Cerebellar cortex (tissue), 1 donor: ENCODE data around the gene MBIP.

Experiments used
- DNase-seq: peaks from one replicate; pipeline ENCODE4 v3.0.0-alpha.2; 2015; ENCODE audit warnings: low spot score

The MBIP gene

DNA sequence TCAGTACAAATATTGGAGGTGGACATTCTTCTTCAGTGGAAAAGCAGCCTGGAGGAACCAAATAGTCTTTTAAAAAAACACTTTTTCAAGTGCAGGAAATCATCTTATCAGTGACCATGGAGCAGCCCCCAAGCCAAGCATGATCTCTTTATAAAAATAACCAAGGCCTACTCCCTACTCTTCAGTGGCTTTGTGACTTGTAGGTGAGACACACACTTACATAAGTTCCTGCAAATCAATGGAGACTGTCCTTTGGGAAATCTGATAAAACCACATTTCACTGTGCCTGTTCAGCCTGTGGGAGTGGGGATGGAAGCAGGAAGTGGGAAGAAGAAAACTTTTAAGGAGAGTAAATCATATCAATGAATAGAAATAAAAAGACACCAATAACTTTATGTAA is 56.3 kb downstream of the MBIP start:
- no peak for DNase-seq

DNA sequence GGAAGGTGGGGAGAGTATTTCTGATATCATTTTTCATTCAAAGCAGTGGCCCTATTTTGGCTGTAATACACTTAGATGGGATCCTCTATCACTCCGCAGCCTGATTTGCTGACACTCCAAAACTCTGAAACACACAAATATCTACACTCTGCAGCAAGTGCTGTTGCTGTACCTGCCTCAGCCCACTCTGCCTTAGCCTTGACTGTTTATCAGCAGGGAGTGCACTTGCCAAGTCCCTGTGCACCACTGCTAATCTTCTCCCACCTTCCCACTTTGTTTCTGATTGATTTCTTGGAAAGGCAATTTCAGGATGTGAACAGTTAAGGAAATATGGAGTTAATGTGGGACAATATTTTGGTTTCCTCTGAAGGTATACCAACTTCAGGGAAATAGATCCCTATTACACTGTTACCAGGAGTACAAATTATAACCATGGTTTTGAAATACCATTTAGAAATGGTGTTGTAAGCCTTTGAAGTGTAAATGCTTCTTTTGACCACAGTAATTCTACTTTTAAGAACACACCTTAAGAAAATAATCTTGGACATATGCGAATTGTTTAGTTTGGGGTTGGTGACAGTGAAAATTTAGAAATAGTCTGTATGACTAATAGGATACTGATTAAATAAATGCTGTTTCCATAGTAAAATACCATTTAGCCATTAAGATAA is 59.3 kb downstream of the MBIP start:
- no peak for DNase-seq

DNA sequence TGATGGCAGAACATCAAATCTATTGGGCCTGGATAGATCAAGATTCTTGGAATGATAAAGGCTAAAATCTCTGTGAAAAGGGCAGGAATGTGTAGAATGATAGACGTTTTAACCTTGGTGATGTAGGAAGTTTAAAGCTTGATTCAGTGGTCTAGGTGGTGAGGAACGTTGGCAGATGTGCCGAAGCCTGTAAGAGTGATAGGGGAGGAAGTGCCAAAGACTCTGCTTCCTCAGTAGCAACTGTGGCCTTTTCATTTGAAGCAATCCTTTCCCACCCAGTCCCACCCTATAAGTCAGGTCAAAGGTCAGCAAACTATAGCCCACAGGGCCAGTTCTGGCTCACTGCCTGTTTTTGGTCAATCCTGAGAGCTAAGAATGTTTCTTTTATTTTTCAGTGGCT is 62.2 kb downstream of the MBIP start:
- DNase-seq = no peak

DNA sequence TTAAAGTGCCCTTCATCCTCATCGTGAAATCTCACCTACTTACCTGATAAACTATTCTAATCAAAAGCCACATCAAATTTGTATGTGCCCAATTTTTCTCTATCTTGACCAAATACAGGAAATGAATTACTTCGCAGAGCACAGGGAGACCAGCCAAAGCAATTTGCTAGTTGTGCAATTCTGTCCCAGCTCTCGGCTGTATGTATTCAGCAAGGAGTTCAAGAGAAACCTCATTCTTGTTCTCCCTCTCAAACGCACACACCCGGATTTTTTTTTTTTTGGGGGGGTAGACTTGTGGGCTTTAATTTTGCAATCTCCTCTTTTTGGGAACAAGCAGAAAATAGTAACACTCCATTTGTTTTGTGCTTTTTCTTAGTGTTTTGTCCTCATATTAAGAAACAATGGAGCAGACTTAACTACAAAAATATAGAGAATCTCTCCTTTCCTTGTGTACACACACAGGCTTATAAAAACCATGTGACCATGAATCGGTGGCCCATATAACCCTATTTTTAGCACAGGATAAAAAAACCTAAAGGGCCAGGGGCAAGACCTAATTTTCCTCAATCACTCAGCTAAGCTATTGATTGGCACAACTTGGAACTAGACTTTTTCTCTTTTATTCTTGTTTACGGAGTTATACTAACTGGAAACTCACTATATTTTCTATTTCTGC is 64.2 kb downstream of the MBIP start:
- DNase-seq = no peak

DNA sequence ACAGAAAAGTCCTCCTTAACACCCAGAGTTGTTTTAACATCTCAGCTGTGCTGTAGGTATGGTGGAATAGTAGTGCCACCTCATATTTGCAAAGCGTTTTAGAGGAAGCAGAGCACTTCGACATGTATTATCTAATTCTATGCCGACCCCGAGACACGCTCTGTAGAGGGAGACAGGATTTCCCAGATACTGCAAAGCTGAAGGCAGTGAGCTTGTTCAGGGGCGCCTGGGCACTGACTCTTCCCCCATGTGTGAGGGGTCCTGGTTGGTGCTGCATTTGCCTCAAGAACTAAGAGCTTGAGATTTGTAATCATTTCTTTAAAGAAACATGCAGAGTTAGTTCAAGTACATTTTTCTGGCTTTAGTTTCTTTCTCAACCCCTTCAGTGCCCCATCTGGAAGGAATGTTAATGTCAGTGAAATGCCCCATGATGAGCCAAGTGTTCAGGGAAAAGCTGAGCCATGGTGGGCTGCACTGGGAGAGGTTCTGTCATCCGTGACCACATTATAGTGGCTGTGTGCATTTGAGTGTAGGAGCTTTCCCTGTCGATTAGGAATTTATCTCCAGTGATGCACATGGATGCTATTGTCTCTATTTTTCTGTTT is 66.3 kb downstream of the MBIP start:
- DNase-seq = no peak
